SU-DHL-6 (cell line): ENCODE measurements around the gene RAB19.

Source experiments
- H2AFZ ChIP-seq: fragments of 200-600 bp; sonication (generic); 2 replicates; pipeline ENCODE4 v1.6.1; 2014; ENCODE audit warnings: low read depth, mild to moderate bottlenecking, moderate library complexity, mixed read lengths, antibody characterized with exemption, low read length; ENCODE audit not compliant: severe bottlenecking
- H3F3A ChIP-seq: fragments of 200-600 bp; shearing (Covaris generic); 2 replicates; pipeline ENCODE4 v1.6.0; 2016; ENCODE audit warnings: antibody characterized with exemption, mild to moderate bottlenecking; ENCODE audit not compliant: insufficient read depth
- H3K27ac ChIP-seq: fragments of 200-600 bp; sonication (generic); 2 replicates; pipeline ENCODE4 v1.5.1; 2016; ENCODE audit warnings: low read depth, mild to moderate bottlenecking, low read length, moderate library complexity, mixed read lengths
- H3K27me3 ChIP-seq: fragments of 200-600 bp; sonication (generic), shearing (Covaris generic); 2 replicates; pipeline ENCODE4 v1.6.0; 2014; ENCODE audit warnings: mild to moderate bottlenecking, low read length
- H3K36me3 ChIP-seq: fragments of 200-600 bp; sonication (generic); 2 replicates; pipeline ENCODE4 v1.6.1; 2014; ENCODE audit warnings: mild to moderate bottlenecking, low read length, mixed read lengths
- H3K4me2 ChIP-seq: fragments of 300-600, 200-600 bp; shearing (Covaris generic), sonication (generic); 2 replicates; pipeline ENCODE4 v1.6.0; 2014; ENCODE audit warnings: low read length, low read depth, mild to moderate bottlenecking; ENCODE audit not compliant: poor library complexity, severe bottlenecking
- H3K4me3 ChIP-seq: fragments of 200-600 bp; sonication (generic); 2 replicates; pipeline ENCODE4 v1.5.1; 2014; ENCODE audit warnings: antibody characterized with exemption, low read length, mild to moderate bottlenecking, mixed read lengths; ENCODE audit not compliant: insufficient read depth, poor library complexity, severe bottlenecking
- H3K79me2 ChIP-seq: fragments of 200-600 bp; sonication (generic); 2 replicates; pipeline ENCODE4 v1.6.1; 2014; ENCODE audit warnings: mild to moderate bottlenecking, low read length, moderate library complexity; ENCODE audit not compliant: insufficient read depth
- H3K9ac ChIP-seq: fragments of 200-600 bp; sonication (generic); 2 replicates; pipeline ENCODE4 v1.7.0; 2014; ENCODE audit warnings: mild to moderate bottlenecking, low read length
- H3K9me2 ChIP-seq: fragments of 200-600 bp; sonication (generic); replicated peaks from 2 replicates; pipeline ENCODE4 v1.6.1; 2014; ENCODE audit warnings: low read length; ENCODE audit not compliant: insufficient read depth
- H3K9me3 ChIP-seq: fragments of 200-600 bp; sonication (generic); 2 replicates; pipeline ENCODE4 v1.6.1; 2014; ENCODE audit warnings: low read length, mixed read lengths; ENCODE audit not compliant: insufficient read depth
- H4K20me1 ChIP-seq: fragments of 200-600 bp; sonication (generic); 2 replicates; pipeline ENCODE4 v1.6.1; 2014; ENCODE audit warnings: low read depth, mild to moderate bottlenecking, antibody characterized with exemption, low read length, moderate library complexity, mixed read lengths
- EZH2phosphoT487 ChIP-seq: fragments of 200-600 bp; sonication (generic), shearing (Covaris generic); conservative IDR thresholded peaks from 2 replicates; pipeline ENCODE4 v1.6.1; 2018; ENCODE audit warnings: mild to moderate bottlenecking, antibody characterized with exemption, low read length, moderate library complexity, mixed read lengths
- TF ChIP-seq, protein P1 (sequence below): fragments of 200-600 bp; sonication (generic); IDR thresholded peaks from one replicate; pipeline ENCODE4 v1.5.1; 2017; ENCODE audit warnings: antibody characterized with exemption, mild to moderate bottlenecking, low read length, moderate library complexity; ENCODE audit not compliant: insufficient read depth, poor library complexity, severe bottlenecking

The RAB19 gene

DNA sequence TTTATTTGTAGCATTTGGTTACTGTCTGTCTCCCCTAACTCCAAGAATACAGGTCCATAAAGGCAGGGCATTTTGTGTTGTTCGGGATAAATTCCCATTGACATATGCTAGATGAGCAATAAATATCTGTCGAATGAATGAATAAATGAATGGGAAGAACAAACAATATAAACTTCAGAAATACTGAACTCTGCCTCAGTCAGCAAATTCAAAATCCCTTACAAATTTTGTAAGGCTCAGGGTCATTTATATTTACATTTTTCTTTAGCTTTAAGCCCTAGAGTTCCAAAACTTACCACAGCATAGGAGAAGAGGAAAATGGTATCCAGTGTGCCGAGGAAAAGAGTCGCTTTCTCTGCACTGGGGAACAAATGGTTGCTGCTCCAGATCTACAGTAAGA, 34.6 kb upstream of the RAB19 start:
- Histone ChIP-seq H3K9ac (no peak overlapping the region), H3K4me2 (no peak overlapping the region), H3K4me3 (no peak overlapping the region), H3K9me3 (no peaks in the 10 kb centered on the region), H2AFZ (no peak overlapping the region), H3K27ac (no peak overlapping the region), H3K79me2 (no peaks in the 10 kb centered on the region), H4K20me1 (no peaks in the 10 kb centered on the region), H3K36me3 (no peaks in the 10 kb centered on the region), H3K27me3 (no peaks in the 10 kb centered on the region), H3F3A (no peaks in the 10 kb centered on the region), H3K9me2 (no peaks in the 10 kb centered on the region)
- TF ChIP-seq, protein P1, sequence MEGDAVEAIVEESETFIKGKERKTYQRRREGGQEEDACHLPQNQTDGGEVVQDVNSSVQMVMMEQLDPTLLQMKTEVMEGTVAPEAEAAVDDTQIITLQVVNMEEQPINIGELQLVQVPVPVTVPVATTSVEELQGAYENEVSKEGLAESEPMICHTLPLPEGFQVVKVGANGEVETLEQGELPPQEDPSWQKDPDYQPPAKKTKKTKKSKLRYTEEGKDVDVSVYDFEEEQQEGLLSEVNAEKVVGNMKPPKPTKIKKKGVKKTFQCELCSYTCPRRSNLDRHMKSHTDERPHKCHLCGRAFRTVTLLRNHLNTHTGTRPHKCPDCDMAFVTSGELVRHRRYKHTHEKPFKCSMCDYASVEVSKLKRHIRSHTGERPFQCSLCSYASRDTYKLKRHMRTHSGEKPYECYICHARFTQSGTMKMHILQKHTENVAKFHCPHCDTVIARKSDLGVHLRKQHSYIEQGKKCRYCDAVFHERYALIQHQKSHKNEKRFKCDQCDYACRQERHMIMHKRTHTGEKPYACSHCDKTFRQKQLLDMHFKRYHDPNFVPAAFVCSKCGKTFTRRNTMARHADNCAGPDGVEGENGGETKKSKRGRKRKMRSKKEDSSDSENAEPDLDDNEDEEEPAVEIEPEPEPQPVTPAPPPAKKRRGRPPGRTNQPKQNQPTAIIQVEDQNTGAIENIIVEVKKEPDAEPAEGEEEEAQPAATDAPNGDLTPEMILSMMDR: no peak
- TF ChIP-seq EZH2phosphoT487: no peak

GRCh38 chr7:140375323-140375722, 28.5 kb upstream of the RAB19 start:
- H4K20me1 ChIP-seq: no peaks in the 10 kb centered on the region
- no peaks in the 10 kb centered on the region for H3K9me3 ChIP-seq
- TF ChIP-seq, protein P1: no peak
- TF ChIP-seq EZH2phosphoT487: no peak
- no peak overlapping the region for H2AFZ ChIP-seq
- no peak overlapping the region for H3K4me2 ChIP-seq
- H3K9ac ChIP-seq: no peak overlapping the region
- no peaks in the 10 kb centered on the region for H3K9me2 ChIP-seq
- no peaks in the 10 kb centered on the region for H3K27me3 ChIP-seq
- H3K27ac ChIP-seq: no peak overlapping the region
- H3K4me3 ChIP-seq: no peak overlapping the region
- H3K36me3 ChIP-seq: no peaks in the 10 kb centered on the region
- no peaks in the 10 kb centered on the region for H3K79me2 ChIP-seq
- H3F3A ChIP-seq: no peaks in the 10 kb centered on the region

DNA sequence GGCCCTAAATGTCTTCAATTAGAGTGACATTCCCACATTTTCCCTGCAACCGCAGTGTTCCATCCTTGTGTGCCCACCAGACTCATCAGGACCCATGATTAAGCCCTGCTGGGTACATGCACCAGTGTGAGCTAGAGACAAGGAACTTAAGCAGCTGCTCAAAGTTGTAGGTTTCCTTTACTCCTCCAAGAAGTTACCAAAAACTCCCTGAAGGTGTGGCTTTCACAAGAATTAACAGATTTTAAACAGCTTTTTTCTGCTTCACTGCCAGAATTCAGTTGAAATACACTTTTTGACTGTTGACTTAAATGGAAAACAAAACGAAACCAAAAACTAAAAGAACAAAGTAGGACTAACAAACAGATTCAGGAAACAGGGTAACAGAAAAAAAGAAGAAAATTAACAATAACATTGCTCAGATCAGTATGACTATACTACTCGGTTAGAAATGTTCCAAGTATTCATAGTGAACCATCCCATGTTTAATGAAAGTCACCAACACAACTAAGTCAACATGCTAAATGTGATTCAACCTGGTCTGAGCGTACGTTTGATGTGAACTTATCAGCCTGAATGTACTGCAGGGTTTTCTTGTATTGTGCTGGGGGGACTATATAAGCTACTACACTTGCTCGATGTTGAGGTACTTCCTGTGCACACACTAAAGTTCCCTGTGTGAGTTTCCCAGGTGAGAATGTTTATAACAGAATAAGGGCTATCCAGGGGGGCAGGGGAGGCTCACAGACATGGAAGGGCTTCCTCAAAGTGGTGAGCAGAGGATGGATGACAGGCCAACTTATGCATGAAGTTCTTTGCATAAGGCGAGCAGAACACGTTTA, 27.7 kb upstream of the RAB19 start:
- Histone ChIP-seq H3K27ac (no peak overlapping the region), H3K4me2 (no peak overlapping the region), H3F3A (no peaks in the 10 kb centered on the region), H2AFZ (no peak overlapping the region), H4K20me1 (no peaks in the 10 kb centered on the region), H3K9ac (no peak overlapping the region), H3K79me2 (no peaks in the 10 kb centered on the region), H3K36me3 (no peaks in the 10 kb centered on the region), H3K9me3 (no peaks in the 10 kb centered on the region), H3K4me3 (no peak overlapping the region), H3K27me3 (no peaks in the 10 kb centered on the region), H3K9me2 (no peaks in the 10 kb centered on the region)
- no peak for TF ChIP-seq EZH2phosphoT487
- TF ChIP-seq, protein P1: no peak
